ENCODE measurements around the gene ATP10A.

The ATP10A gene

DNA sequence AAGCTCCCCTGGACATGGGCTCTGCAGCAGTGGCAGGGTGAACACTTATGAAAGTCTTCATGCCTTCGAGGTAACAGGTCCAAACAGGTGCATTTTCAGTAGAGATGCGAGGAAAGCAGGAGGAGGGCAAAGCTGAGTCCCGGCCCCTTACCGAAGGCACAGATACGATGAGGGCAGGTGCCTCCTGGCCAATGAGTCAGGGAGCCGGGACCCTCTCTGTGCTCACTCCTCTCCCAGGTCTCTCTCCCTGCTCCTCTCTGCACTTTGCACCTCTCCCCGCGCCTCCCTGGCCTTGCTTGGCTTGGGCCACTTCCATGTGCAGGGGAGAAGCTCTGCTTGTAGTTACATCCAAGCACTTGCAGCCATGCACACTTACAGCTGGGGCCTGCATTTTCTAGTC is 187.1 kb downstream of the ATP10A start:
- TF ChIP-seq GLIS3 (CRISPR knock-in tag; IDR thresholded peaks at IDR 0.05) (no peak), ARNTL (CRISPR knock-in tag; IDR thresholded peaks at IDR 0.05; ENCODE audit: borderline replicate concordance, low read depth) (no peak), ZNF8 (CRISPR knock-in tag; IDR thresholded peaks at IDR 0.05) (no peak), ESRRG (CRISPR knock-in tag; IDR thresholded peaks at IDR 0.05) (no peak), CSDC2 (CRISPR knock-in tag; IDR thresholded peaks at IDR 0.05) (no peak)
- TF ChIP-seq, protein P1, sequence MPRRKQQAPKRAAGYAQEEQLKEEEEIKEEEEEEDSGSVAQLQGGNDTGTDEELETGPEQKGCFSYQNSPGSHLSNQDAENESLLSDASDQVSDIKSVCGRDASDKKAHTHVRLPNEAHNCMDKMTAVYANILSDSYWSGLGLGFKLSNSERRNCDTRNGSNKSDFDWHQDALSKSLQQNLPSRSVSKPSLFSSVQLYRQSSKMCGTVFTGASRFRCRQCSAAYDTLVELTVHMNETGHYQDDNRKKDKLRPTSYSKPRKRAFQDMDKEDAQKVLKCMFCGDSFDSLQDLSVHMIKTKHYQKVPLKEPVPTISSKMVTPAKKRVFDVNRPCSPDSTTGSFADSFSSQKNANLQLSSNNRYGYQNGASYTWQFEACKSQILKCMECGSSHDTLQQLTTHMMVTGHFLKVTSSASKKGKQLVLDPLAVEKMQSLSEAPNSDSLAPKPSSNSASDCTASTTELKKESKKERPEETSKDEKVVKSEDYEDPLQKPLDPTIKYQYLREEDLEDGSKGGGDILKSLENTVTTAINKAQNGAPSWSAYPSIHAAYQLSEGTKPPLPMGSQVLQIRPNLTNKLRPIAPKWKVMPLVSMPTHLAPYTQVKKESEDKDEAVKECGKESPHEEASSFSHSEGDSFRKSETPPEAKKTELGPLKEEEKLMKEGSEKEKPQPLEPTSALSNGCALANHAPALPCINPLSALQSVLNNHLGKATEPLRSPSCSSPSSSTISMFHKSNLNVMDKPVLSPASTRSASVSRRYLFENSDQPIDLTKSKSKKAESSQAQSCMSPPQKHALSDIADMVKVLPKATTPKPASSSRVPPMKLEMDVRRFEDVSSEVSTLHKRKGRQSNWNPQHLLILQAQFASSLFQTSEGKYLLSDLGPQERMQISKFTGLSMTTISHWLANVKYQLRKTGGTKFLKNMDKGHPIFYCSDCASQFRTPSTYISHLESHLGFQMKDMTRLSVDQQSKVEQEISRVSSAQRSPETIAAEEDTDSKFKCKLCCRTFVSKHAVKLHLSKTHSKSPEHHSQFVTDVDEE (CRISPR knock-in tag; IDR thresholded peaks at IDR 0.05) = no peak
- no peak for ATAC-seq

- no peak for TF ChIP-seq ZFP30 (CRISPR knock-in tag; IDR thresholded peaks at IDR 0.05)
- no peak for TF ChIP-seq ARNTL (CRISPR knock-in tag; IDR thresholded peaks at IDR 0.05; ENCODE audit: borderline replicate concordance, low read depth)
- no peak for TF ChIP-seq CSDC2 (CRISPR knock-in tag; IDR thresholded peaks at IDR 0.05)
- TF ChIP-seq, protein P2, sequence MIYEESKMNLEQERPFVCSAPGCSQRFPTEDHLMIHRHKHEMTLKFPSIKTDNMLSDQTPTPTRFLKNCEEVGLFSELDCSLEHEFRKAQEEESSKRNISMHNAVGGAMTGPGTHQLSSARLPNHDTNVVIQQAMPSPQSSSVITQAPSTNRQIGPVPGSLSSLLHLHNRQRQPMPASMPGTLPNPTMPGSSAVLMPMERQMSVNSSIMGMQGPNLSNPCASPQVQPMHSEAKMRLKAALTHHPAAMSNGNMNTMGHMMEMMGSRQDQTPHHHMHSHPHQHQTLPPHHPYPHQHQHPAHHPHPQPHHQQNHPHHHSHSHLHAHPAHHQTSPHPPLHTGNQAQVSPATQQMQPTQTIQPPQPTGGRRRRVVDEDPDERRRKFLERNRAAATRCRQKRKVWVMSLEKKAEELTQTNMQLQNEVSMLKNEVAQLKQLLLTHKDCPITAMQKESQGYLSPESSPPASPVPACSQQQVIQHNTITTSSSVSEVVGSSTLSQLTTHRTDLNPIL (CRISPR knock-in tag; IDR thresholded peaks at IDR 0.05; ENCODE audit: low read depth) = no peak
- no peak for TF ChIP-seq TCF4 (CRISPR knock-in tag; IDR thresholded peaks at IDR 0.05; ENCODE audit: borderline replicate concordance)
- TF ChIP-seq SNAI2 (CRISPR knock-in tag; IDR thresholded peaks at IDR 0.05) = no peak
- TF ChIP-seq BACH2 (CRISPR knock-in tag; IDR thresholded peaks at IDR 0.05; ENCODE audit: borderline replicate concordance) = no peak
- TF ChIP-seq OSR1 (CRISPR knock-in tag; IDR thresholded peaks at IDR 0.05) = no peak
- TF ChIP-seq, protein P3, sequence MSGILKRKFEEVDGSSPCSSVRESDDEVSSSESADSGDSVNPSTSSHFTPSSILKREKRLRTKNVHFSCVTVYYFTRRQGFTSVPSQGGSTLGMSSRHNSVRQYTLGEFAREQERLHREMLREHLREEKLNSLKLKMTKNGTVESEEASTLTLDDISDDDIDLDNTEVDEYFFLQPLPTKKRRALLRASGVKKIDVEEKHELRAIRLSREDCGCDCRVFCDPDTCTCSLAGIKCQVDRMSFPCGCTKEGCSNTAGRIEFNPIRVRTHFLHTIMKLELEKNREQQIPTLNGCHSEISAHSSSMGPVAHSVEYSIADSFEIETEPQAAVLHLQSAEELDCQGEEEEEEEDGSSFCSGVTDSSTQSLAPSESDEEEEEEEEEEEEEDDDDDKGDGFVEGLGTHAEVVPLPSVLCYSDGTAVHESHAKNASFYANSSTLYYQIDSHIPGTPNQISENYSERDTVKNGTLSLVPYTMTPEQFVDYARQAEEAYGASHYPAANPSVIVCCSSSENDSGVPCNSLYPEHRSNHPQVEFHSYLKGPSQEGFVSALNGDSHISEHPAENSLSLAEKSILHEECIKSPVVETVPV (CRISPR knock-in tag; IDR thresholded peaks at IDR 0.05) = no peak
- TF ChIP-seq ZNF565 (CRISPR knock-in tag; conservative IDR thresholded peaks at IDR 0.05; ENCODE audit: low read depth) = no peak
- TF ChIP-seq, protein P1 (CRISPR knock-in tag; IDR thresholded peaks at IDR 0.05) = no peak
- TF ChIP-seq ZFP3 (CRISPR knock-in tag; IDR thresholded peaks at IDR 0.05) = no peak
- TF ChIP-seq, protein P4, sequence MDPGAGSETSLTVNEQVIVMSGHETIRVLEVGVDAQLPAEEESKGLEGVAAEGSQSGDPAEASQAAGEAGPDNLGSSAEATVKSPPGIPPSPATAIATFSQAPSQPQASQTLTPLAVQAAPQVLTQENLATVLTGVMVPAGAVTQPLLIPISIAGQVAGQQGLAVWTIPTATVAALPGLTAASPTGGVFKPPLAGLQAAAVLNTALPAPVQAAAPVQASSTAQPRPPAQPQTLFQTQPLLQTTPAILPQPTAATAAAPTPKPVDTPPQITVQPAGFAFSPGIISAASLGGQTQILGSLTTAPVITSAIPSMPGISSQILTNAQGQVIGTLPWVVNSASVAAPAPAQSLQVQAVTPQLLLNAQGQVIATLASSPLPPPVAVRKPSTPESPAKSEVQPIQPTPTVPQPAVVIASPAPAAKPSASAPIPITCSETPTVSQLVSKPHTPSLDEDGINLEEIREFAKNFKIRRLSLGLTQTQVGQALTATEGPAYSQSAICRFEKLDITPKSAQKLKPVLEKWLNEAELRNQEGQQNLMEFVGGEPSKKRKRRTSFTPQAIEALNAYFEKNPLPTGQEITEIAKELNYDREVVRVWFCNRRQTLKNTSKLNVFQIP (CRISPR knock-in tag; IDR thresholded peaks at IDR 0.05; ENCODE audit: borderline replicate concordance, low read depth) = no peak
- TF ChIP-seq ISL1 (CRISPR knock-in tag; IDR thresholded peaks at IDR 0.05) = no peak
- ATAC-seq = no peak
Observed at GRCh38 chr15:25675396-25675795, 187.7 kb downstream of the ATP10A start.

- ATAC-seq = no peak
- TF ChIP-seq, protein P2 (CRISPR knock-in tag; IDR thresholded peaks at IDR 0.05; ENCODE audit: low read depth) = no peak
- TF ChIP-seq ZNF70 (CRISPR knock-in tag; IDR thresholded peaks at IDR 0.05) = no peak
- no peak for TF ChIP-seq ARNTL (CRISPR knock-in tag; IDR thresholded peaks at IDR 0.05; ENCODE audit: borderline replicate concordance, low read depth)
- TF ChIP-seq ZNF8 (CRISPR knock-in tag; IDR thresholded peaks at IDR 0.05) = no peak
- no peak for TF ChIP-seq PPARA (CRISPR knock-in tag; IDR thresholded peaks at IDR 0.05; ENCODE audit: borderline replicate concordance)
- TF ChIP-seq BACH2 (CRISPR knock-in tag; IDR thresholded peaks at IDR 0.05; ENCODE audit: borderline replicate concordance) = no peak
- no peak for TF ChIP-seq TOX (CRISPR knock-in tag; IDR thresholded peaks at IDR 0.05; ENCODE audit: borderline replicate concordance)
- no peak for TF ChIP-seq ZFP30 (CRISPR knock-in tag; IDR thresholded peaks at IDR 0.05)
Observed at GRCh38 chr15:25674913-25675312, 188.2 kb downstream of the ATP10A start.
